GM19351 (cell line): ENCODE data around the gene CNTNAP5.
"Not testable (repeated sequence)": the region's sequence is repeated elsewhere in the genome, so short reads cannot be mapped to it uniquely, and the experiment has no call there.

Experiments used
- ATAC-seq: cut with Tn5 transposase; IDR thresholded peaks from one replicate; pipeline ENCODE4 v1.9.1; 2021; ENCODE audit warnings: mild to moderate bottlenecking, moderate library complexity; ENCODE audit not compliant: unreplicated experiment

CNTNAP5 gene

DNA sequence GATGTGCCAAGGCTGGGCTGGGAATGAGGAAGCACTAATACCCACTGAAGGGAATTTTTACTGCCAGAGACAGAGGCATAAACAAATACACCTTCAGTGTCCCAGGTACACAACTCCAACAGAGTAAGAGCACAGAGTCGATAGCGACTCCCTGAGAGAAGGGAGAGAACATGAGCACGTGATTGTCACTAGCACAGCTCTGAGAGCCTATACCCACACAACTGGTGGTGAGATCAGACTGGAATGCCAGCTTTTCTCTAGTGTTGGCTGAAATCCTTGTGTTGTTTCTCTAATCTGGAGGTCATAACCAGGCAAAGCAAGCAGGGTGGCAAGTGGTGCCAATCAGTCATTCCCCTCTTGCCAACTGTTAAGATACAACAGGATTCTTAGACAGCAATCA is 377.2 kb downstream of the CNTNAP5 start:
- ATAC-seq: no peak

DNA sequence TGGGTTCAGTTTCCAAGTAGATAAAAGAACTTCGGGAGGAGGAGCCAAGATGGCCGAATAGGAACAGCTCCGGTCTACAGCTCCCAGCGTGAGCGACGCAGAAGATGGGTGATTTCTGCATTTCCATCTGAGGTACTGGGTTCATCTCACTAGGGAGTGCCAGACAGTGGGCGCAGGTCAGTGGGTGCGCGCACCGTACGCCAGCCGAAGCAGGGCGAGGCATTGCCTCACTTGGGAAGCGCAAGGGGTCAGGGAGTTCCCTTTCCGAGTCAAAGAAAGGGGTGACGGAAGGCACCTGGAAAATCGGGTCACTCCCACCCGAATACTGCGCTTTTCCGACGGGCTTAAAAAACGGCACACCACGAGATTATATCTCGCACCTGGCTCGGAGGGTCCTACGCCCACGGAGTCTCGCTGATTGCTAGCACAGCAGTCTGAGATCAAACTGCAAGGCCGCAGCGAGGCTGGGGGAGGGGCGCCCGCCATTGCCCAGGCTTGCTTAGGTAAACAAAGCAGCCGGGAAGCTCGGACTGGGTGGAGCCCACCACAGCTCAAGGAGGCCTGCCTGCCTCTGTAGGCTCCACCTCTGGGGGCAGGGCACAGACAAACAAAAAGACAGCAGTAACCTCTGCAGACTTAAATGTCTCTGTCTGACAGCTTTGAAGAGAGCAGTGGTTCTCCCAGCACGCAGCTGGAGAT is 382.9 kb downstream of the CNTNAP5 start:
- ATAC-seq: not testable (repeated sequence)

DNA sequence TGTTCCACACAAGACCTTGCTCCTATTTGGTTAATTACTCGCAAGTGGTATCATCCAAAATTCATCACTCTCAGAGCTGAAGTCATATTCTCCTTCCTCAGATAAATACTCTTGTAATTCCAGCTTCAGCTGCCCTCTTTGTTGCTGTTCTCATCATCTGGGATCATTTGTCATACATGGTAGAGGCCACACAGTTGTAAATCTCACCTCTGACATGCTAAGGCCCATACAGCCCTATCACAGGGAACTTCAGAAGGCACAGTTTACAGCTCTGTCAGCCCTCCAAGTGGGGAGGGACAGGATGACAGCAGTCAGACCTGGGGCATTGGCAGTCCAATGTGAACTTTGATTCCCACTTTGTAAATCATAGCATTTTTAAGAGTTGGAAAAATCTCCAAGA is 399.0 kb downstream of the CNTNAP5 start:
- no peak for ATAC-seq

DNA sequence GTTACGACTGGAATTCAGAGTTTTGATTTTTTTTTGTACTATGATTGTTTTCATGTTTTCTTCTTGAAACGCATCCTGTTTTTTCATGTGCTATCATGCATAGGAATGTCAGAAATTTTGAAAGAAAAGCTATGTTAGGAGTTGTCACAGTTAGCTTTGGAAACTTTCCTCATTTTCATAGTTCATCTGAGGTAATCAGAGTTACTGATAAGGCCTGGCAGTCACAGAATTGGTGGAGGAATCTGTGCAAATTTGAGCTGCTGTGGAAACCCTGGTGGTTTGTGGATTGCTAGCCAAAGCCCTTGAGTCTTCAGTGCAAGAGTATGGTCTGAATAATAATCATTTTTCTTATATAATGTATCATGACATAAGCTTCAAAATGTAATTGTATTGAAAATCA is 401.0 kb downstream of the CNTNAP5 start:
- ATAC-seq: no peak

DNA sequence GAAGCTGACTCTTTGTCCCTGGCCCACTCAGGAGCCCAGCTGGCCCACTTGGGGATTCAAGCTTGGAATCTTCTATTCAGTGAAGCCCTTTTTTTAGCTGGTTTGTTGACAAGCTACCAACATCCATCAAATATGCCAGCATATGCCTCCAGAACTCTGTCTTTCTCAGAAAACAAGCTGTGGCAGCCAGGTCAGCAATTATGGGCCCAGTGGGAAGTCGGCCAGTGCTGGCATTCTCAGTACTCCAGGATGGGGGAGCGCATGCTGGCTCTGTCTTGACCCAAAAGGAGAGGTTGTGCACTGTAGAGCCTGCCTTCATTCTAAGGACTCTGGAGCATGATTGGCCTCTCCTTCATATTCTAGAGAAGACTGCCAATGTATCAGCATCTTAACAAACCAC is 401.5 kb downstream of the CNTNAP5 start:
- ATAC-seq: no peak

DNA sequence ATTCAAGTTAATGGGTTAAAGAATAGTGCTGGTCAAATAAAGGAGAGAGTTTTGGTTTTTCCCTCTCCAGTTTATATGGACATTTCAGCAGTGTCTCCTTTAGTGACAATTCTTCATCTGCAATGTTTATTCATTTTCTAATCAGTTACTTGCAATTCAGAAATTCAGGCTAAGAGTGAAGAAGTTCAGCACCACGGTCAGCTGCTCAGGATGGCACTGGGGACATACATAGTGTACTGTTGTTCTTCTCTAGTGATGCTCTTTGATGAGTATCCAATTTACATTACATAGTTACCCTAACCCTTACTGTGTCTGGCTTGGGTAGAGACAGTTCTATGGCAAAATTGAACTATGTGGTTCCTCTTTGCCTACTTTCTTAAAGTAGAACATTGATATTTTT is 412.7 kb downstream of the CNTNAP5 start:
- no peak for ATAC-seq

DNA sequence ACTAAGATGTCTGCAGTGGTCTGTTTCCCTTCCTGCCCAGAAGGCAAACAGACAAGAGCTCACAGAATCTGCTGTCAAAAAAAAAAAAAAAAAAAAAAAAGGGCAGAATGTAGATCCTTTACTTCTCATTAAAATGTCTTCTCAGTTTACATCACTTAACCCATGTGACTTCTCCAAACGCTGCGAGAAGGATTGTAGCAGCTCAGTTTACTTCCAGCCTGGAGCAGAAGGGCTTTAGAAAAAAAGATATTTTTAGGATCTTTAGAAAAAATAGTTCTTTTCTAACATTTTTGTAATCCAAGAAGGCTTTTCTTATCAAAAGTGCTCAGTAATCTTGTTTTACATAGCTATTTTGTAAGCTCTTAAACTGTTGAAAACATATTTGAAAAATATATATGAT is 425.4 kb downstream of the CNTNAP5 start:
- ATAC-seq: no peak

DNA sequence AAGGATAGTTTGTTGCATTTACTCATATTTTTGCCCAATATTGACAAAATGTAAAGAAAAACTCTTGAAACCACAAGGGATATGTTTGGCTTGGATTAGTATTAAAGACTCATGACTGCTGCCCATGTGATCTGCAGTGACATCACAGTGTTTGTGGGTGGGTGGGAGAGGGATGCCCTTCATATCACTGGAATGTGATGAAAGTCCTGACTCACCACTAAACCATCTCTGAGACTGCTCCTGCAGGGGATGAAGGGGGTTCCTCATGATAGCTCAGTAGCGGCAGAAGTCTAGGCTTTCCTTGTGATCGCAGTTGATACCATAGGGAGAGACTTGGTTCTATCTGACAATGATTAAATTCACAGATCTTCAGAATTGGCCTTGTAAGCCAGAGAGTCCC is 451.2 kb downstream of the CNTNAP5 start:
- ATAC-seq: no peak

DNA sequence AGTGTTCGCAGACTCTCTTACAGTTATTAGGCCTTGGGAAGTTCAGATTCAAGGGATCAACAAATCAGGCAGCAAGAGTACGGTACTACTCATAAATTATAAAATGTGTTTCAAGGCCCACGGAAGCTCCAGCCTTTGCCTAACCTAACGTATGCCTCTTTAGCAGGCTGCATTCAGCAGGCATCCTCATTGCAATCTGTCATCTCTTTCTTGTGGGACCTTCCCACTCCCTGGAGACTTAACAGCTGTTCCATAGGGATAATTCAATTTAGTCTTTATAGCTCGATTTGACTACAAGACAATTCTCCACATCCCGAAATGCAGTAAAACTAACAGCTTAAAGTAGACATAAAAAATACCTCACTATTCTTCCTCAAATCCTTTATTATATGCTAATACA is 453.7 kb downstream of the CNTNAP5 start:
- no peak for ATAC-seq

DNA sequence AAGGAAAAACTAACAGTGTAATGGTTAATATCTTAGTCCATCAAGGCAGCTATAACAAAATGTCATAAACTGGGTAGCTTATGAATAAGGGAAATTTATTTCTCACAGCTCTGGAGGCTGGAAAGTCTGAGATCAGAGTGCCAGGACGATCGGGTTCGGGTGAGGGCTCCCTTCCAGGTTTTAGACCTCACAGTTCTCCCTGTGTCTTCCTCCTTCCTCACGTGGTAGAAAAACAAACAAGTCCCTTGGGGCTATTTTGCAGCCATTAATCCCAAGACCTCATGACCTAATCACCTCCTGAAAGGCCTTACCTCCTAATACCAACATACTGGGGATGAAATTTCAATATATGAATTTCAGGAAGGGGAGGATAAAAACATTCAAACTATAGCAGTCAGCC is 455.9 kb downstream of the CNTNAP5 start:
- no peak for ATAC-seq

DNA sequence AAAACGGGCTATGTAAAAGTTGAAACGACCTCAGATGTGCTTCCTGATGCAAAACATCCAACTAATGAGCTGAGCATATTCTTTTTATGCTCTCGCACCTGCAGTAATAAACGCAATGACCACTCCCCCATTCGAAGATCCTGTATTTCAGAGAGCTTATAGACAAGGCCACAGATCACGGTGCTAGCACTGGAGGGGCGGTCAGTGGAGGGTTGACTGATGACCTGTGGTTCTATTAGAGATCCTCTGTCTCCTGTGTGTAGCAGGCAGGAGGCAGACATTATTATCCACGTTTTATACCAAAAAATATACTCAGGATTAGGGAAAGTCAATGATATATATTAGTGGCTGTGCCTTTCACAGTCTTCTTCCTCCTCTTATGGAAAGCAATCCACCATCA is 457.0 kb downstream of the CNTNAP5 start:
- ATAC-seq: no peak

DNA sequence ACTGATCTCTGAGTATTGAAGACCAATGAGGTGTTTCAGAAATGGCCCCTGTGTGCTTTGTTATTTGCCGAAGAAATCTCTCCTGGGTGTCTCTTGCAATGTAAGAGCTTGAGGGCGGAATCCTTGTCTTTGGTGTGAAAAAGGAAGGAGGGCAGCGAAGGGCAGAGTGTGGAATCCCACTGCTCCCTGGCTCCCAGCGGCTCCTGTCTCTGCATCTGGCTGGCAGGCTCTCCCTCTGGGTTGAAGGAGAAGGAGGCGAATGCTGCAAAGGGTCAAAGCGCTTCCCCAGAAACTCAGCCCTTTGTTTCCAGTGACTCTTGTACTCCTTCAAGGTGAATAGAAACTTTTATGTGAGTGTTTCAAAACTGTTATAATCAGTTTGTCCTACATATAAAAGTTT is 457.5 kb downstream of the CNTNAP5 start:
- ATAC-seq: no peak

DNA sequence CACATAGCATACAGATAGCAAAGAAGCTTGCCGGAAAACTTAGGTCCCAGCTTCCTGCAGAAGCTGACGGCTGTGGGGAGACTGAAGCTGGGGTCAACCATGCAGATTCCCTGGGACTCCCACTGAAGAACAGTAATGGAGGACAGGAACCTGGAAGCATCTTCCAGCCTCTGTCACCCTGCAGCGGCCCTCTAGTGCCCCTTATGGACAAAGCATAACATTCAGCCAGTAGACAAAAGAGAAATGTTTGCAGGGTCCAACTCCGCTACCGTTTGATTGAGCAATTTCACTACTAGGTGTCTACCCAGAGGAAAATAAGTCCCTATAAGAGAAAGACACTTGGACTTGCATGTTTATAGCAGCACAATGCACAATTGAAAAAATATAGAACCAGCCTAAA is 460.6 kb downstream of the CNTNAP5 start:
- no peak for ATAC-seq

DNA sequence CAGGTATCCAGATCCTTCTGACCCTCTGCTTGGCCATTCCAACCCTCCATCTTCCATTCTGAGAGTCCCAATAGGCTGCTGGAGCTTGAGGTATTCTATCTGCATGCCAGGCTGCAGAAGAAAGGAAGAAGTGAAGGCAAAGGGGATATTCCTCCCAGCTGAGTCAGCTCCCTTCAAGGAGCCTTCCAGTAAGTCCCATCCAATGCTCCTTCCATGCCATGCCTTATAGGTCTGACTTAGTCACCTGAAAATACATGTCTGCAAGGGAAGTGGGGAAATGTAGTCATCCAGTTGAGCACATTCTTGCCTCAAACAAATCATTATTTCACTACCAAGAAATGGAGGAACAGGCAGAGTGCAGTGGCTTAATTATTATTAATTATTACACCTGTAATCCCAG is 464.6 kb downstream of the CNTNAP5 start:
- no peak for ATAC-seq

DNA sequence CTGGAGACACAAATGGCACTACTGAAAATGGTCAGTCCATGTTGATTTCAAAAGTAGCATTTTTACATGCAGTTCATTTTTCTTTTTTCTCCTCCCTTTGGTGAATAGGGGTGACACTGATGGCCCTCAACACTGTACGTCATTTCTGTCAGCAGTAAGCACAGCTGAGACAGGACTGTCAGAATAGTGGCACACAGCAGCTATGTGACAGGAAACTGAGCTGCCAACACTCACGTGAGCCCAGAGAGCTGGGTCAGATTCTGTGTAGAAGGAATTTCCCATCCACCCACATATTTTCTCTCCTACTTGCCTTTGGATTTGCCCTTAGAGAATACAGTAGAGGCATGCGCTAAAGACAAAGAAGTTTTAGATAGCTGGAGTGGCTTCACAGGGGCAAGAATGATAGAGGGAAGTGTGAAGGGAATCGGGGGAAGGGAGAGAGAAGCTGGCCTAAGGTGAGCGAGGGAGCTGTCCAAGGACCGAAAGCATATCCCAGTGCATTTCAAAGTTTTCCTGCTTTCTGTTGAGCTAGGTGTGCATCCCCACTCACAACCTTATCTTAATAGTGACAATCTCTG is 476.6 kb downstream of the CNTNAP5 start:
- ATAC-seq: no peak

DNA sequence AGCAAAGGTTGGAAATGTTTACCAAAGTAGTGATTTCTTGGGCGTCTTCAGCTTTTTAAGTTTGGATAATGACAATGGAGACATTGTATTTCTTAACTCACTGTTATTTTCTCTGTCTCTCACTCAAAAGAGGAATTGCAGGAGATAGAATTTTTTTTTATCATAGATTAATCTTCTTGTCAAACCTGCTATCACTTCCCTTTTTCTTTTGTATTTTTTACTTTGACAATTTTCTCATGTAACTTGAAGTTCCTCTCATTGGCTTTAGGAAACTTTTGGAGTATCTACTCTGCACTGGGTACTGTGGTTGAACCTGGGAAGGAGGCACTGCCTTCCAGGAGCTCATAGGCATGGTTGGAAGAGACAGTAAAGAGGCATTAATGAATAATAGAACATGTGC is 489.1 kb downstream of the CNTNAP5 start:
- ATAC-seq: no peak

DNA sequence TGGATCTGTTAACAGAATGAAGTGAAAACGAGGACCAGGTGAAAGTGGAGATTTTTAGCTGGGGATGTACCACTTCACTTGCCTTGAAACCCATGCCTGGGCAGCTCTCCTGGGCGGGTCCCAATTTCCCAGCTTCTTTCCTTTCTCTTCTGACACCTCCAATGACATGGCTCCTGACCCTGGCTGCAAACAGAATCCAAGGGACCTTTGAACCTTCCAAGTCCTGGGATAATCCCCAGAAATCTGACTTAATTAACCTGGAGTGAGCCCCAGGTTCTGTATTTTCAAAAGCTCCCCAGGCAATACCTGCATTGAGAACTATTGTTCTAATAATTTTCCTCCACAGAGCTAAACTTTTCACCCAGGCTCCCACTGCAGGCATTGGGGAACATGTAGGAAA is 495.9 kb downstream of the CNTNAP5 start:
- no peak for ATAC-seq

DNA sequence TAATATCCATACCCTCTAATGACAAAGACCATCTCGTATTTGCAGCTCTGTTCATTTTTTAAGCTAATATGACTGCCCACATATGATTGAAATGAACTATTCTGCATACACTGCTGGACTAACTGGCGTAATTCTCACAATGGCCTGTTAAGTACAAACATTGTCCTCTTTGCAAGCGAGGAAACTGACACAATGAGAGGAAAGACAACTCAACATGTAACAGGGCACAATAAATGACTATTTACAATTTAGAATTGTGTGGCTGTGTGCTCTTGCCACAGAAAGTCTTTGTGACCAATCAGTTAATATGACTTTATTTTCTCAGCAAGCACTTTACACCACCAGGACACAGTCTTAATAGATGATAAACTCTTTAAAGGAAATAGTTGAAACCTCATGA is 498.0 kb downstream of the CNTNAP5 start:
- ATAC-seq: no peak

DNA sequence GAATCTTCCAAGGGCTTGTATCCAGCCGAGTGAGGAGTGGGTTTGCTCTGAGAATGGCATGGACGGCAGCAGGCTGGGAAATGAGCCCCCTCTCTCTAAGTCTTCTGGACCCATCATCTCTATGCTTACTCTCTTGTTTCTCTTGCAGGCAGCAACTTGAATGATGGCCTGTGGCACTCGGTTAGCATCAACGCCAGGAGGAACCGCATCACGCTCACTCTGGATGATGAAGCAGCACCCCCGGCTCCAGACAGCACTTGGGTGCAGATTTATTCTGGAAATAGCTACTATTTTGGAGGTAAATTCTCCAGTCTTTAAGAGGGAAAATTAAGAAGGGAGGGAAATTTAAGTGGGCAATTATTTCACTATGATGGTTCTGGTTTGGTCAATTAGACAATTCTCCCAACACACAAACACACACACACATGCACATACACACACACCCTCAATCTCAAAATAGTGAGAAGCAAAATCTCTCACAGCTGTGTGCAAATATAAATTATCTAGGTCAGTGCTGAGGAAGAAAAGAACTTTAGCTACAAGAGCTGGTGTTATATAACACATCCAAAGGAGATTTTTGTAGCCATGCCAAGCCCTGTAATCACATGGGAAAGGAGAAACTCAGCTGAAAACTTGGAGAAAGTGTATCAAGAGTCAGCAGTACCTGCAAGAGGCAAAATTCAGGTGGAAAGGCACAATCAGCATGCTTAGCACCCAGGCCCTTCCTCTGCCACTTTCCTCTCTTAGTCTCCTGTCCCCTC is 499.2 kb downstream of the CNTNAP5 start:
- no peak for ATAC-seq

DNA sequence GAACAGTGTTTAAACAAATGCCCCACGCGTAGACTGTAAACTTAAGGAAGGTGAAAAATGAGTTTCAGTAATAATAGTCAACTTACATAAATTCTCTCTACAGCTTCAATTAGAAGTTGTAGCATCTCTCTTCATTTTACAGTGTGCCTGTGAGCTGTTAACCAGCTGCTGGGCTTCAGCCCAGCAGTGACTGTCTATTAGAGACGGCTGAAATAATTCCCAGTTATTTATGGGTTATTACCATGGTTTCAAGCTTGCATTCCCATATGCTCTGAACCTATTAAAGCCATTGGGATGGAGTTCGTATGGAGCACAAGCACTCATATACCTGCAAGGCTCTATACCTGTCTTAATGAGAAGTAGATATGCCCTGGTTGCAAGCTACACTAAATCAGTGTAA is 501.1 kb downstream of the CNTNAP5 start:
- no peak for ATAC-seq

DNA sequence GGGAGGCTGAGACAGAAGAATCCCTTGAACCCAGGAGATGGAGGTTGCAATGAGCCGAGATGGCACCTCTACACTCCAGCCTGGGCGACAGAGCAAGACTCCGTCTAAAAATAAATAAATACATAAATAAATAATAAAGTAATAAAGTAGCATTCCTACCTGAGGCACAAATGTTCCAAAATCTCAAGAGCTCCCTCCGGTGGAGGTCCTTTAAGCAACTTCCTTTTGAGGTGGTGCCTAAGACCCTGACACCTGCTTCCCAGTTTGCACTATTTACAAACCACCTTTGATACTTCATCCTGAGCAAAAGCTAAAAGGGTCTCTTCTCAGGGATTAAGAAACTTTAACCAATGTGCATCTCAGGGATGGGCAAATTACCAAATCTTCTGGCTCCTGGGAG is 505.1 kb downstream of the CNTNAP5 start:
- no peak for ATAC-seq

DNA sequence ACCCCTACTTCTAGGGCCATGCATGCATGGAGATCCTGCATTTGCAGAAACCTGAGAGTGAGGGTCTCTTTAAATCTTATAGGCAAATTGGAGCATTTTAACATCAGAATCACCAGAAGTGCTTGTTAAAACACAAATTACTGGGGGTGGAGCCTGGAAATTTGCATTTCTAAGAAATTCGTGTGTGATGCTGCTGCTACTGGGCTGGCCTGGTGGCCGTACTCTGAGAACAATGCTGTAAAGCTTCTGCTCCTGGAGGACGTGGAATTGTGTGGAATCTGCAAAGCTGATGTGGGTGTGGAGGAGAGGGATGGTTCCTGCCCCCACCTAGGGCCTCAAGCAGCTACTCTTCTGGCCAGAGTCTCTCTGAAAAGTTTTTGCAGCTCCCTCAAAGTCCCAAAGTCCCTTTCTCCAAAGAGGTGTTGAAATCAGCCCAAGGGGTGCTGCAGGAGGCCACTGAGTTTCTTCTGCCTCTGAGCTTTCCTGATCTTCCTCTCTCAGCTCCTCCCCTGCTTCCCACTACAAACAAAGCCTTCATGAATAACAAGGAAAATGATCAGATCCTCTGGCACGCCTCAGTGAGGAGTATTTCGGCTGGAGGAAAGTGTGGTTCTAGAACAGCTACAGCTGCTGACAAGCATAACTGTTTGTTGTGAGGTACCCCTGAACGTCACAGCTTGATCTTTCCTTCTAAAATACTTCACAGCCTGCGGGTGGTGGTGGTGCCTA is 508.3 kb downstream of the CNTNAP5 start:
- no peak for ATAC-seq
